Esophagus squamous epithelium (tissue), 5 donors: ENCODE data around the gene THOC1. TPM values are rescaled to one million over a fixed set of nuclear protein-coding genes. Genes with fewer than 3 reads are reported as not detected.
"Not testable (repeated sequence)": the region's sequence is repeated elsewhere in the genome, so short reads cannot be mapped to it uniquely, and the experiment has no call there.

ENCODE experiments used
- DNase-seq: peaks from one replicate; lab custom pipeline; 2025; lab: John Stamatoyannopoulos, UW
- H3K27ac ChIP-seq, 4 donors: fragments of 200-600 bp; sonication (generic); one replicate each; pipeline ENCODE4 v1.5.1; 2016 to 2019; ENCODE audit warnings: mild to moderate bottlenecking in 1 of 4
- H3K27me3 ChIP-seq, 4 donors: fragments of 200-600 bp; sonication (generic); 1 replicate in 3 of 4; 2 replicates in 1 of 4; pipeline versions ENCODE4 v1.5.1 to v1.6.0; 2017 to 2021; ENCODE audit warnings: antibody characterized with exemption in 1 of 4
- H3K36me3 ChIP-seq, 3 donors: fragments of 200-600 bp; sonication (generic); one replicate each; pipeline ENCODE4 v1.5.1; 2016 to 2019
- H3K4me1 ChIP-seq, 3 donors: fragments of 200-600 bp; sonication (generic); one replicate each; pipeline ENCODE4 v1.5.1; 2017 to 2019
- H3K4me3 ChIP-seq, 4 donors: fragments of 200-600 bp; sonication (generic); 1 replicate in 3 of 4; 2 replicates in 1 of 4; pipeline ENCODE4 v1.5.1; 2016 to 2019; ENCODE audit warnings: mild to moderate bottlenecking in 2 of 4, moderate library complexity in 1 of 4
- H3K9me3 ChIP-seq, 3 donors: fragments of 200-600 bp; sonication (generic); one replicate each; pipeline ENCODE4 v1.5.1; 2016 to 2019
- POLR2A ChIP-seq, 4 donors: fragments of 450-650 bp; IDR thresholded peaks; one replicate each; pipeline ENCODE4 v1.6.1; 2017; ENCODE audit warnings: antibody characterized with exemption in 4 of 4, mild to moderate bottlenecking in 4 of 4, moderate library complexity in 3 of 4
- WGBS, 2 donors: methylation state at CpG; one replicate each; pipeline ENCODE4 v1.1.5; 2018; 5-methylcytosine and 5-hydroxymethylcytosine counted together
- intact Hi-C: fragments of 100-400 bp; cut with DNase I; formaldehyde crosslinking; loops from one replicate; pipeline ENCODE4 v1.15.0; 2022
- total RNA-seq, 4 donors: library from RNA; depleted of rRNA; stranded (reverse); fragments of >200 nt; gene quantifications; one replicate each; pipeline ENCODE4 v1.1.0, GENCODE V29; 2016
- TF ChIP-seq, protein P1 (sequence below), 6 experiments: fragments of 450-650 bp in 4 of 6; fragments of 200-600 bp in 2 of 6; sonication (generic) in 2 of 6; IDR thresholded peaks; one replicate each; pipeline ENCODE4 v1.5.1; 2016 to 2019; ENCODE audit warnings: antibody characterized with exemption in 6 of 6, mild to moderate bottlenecking in 4 of 6, moderate library complexity in 4 of 6
- donor health status: DM: yes; HTN: yes; CAD: no.

THOC1 gene
- total RNA-seq, 4 donors from 2014 or later: 17.6 to 59.7 (median 30.1) TPM

DNA sequence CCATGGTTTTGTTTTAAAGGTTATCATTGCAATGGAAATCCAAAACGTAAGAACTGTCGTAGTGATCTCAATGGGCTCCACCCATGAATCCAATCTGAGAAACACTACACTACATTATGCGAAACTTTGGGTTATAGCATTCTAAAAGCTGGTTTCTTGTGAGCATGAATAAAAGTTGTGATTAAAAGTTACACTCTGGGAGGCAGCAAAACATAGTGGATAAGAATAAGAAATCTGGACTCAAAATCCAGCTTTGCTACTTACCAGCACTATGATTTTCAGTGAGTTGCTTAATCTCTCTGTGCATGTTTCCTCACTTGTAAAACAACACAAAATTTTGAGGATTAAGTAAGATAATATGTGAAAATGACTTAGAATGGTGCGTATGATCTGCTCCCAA lies 25.7 kb upstream of the THOC1 start:
- intact Hi-C loops: loop anchor here (10.0 kb wide), 1 partner anchor 161 kb away; no protein-coding TSS in a partner anchor
- H3K9me3 ChIP-seq: no peaks in the 10 kb centered on the region
- H3K36me3 ChIP-seq: no peaks in the 10 kb centered on the region
- H3K27ac ChIP-seq: no peak overlapping the region
- DNase-seq: no peak
- 79 to 85% methylated on average over 4 of the region's 4 CpGs for WGBS, 2 donors
- TF ChIP-seq POLR2A (IDR thresholded peaks at IDR 0.05): no peak
- TF ChIP-seq, protein P1, sequence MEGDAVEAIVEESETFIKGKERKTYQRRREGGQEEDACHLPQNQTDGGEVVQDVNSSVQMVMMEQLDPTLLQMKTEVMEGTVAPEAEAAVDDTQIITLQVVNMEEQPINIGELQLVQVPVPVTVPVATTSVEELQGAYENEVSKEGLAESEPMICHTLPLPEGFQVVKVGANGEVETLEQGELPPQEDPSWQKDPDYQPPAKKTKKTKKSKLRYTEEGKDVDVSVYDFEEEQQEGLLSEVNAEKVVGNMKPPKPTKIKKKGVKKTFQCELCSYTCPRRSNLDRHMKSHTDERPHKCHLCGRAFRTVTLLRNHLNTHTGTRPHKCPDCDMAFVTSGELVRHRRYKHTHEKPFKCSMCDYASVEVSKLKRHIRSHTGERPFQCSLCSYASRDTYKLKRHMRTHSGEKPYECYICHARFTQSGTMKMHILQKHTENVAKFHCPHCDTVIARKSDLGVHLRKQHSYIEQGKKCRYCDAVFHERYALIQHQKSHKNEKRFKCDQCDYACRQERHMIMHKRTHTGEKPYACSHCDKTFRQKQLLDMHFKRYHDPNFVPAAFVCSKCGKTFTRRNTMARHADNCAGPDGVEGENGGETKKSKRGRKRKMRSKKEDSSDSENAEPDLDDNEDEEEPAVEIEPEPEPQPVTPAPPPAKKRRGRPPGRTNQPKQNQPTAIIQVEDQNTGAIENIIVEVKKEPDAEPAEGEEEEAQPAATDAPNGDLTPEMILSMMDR (IDR thresholded peaks at IDR 0.05): no peak
- no peaks in the 10 kb centered on the region for H3K4me1 ChIP-seq
- no peak overlapping the region for H3K4me3 ChIP-seq
- H3K27me3 ChIP-seq: no peaks in the 10 kb centered on the region

DNA sequence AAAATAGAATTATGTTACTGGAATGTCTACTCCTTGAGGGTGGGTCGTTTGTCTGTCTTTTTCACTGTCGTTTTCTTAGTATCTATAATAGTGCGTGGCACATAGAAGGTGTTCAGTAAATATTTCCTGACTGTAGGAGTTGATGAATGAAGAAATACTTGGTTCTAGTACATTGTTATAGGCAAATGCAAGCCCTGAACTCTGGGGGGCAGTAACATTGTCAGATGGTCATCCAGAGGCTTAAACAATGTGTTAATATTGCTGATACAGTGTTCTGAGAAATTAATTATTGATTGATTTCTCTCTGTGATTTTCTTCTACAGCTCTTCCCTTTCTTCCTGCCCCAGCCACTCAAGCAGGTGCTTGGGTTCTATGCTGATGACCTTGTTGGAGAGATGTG lies 24.4 kb upstream of the THOC1 start:
- Histone ChIP-seq H3K27ac (no peak overlapping the region), H3K27me3 (no peaks in the 10 kb centered on the region), H3K4me3 (no peak overlapping the region), H3K36me3 (no peaks in the 10 kb centered on the region), H3K9me3 (no peaks in the 10 kb centered on the region), H3K4me1 (no peaks in the 10 kb centered on the region)
- no peak for DNase-seq
- WGBS, 2 donors: 57 to 58% methylated on average over 3 of the region's 3 CpGs
- TF ChIP-seq, protein P1 (IDR thresholded peaks at IDR 0.05): no peak
- no peak for TF ChIP-seq POLR2A (IDR thresholded peaks at IDR 0.05)
- intact Hi-C loops: loop anchor here (10.0 kb wide), 1 partner anchor 163 kb away; no protein-coding TSS in a partner anchor

DNA sequence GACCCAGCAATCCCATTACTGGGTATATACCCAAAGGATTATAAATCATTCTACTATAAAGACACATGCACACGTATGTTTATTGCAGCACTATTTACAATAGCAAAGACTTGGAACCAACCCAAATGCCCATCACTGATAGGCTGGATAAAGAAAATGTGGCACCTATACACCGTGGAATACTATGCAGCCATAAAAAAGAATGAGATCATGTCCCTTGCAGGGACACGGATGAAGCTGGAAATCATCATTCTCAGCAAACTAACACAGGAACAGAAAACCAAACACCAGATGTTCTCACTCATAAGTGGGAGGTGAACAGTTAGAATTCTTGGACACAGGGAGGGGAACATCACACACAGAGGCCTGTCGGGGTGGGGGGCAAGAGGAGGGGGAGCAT lies 22.1 kb upstream of the THOC1 start:
- not testable (repeated sequence) for H3K4me3 ChIP-seq, DNase-seq, H3K4me1 ChIP-seq, H3K27ac ChIP-seq, H3K9me3 ChIP-seq, H3K27me3 ChIP-seq, H3K36me3 ChIP-seq
- intact Hi-C loops: loop anchor here (10.0 kb wide), 2 partner anchors 165 to 325 kb away; no protein-coding TSS in a partner anchor
- 64 to 68% methylated on average over 3 to 4 of the region's 4 CpGs for WGBS, 2 donors

DNA sequence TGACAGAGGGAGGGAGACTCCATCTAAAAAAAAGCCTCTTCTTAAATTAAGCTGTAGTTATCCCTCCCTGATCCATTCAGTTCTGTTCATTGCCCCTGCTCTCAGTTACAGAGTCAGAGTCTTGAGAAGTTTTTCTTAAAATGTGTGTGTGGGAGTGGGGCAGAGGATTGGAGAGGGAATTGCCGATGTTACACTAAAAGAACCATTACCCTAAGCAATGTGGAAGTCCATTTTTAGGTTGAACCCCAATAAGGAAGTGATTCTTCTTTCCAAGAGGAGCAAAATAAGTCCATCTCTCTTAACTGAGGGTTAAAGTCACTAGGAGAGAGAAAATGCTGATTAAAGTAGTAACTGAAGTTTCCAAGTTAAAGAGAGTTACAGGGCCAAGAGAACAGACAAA lies 21.2 kb upstream of the THOC1 start:
- H3K9me3 ChIP-seq: no peaks in the 10 kb centered on the region
- no peak for TF ChIP-seq POLR2A (IDR thresholded peaks at IDR 0.05)
- TF ChIP-seq, protein P1 (IDR thresholded peaks at IDR 0.05): no peak
- H3K4me1 ChIP-seq: no peaks in the 10 kb centered on the region
- WGBS, 2 donors: 42 to 43% methylated on average over 1 of the region's 1 CpG
- no peak for DNase-seq
- no peak overlapping the region for H3K27ac ChIP-seq
- intact Hi-C loops: loop anchor here (10.0 kb wide), 1 partner anchor 326 kb away; no protein-coding TSS in a partner anchor
- H3K36me3 ChIP-seq: no peaks in the 10 kb centered on the region
- no peaks in the 10 kb centered on the region for H3K27me3 ChIP-seq
- H3K4me3 ChIP-seq: no peak overlapping the region

DNA sequence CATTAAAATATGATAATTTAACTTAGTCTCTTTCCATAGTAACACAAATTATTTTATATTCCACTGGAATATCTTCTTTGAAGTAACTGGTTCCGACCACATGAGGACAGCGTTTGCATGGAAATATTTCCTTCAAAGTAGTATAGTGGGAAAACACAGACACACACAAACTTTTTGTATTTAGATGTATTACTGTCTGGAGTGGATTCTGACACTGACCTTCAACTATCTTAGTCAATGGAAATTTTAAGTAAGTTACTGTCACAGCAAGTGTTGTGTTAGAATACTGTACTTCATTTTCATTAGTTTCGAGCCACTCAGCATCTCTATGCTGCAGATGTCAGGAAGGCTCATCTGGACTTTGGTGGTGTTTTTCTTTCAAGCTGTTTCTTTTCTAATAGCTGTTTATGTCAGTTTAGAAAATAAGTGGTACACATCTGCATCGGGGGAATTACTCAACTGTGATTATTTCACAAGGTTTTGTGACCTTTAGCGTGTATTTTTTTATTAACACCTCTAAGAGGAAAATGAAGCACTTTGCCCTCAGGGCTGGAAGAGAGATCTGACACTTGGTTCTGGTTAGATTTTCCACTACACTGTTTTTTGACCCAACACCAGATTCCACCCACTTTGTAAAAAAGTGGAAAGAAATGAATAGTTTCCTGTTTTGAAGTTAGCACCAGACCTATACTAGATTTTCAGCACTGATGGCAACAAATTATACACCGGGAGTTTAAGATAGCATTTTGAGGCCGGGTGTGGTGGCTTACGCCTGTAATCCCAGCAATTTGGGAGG lies 18.9 kb upstream of the THOC1 start:
- H3K9me3 ChIP-seq: no peaks in the 10 kb centered on the region
- H3K4me3 ChIP-seq: no peak overlapping the region
- H3K36me3 ChIP-seq: no peaks in the 10 kb centered on the region
- WGBS, 2 donors: 47 to 58% methylated on average over 7 to 8 of the region's 8 CpGs
- no peak overlapping the region for H3K27ac ChIP-seq
- no peak for DNase-seq
- H3K27me3 ChIP-seq: peaks cover 0 to 5% (median 0%) of the 10 kb centered on the region in 4 donors
- no peaks in the 10 kb centered on the region for H3K4me1 ChIP-seq
- intact Hi-C loops: loop anchor here (10.0 kb wide), 1 partner anchor 328 kb away; no protein-coding TSS in a partner anchor
- TF ChIP-seq, protein P1 (IDR thresholded peaks at IDR 0.05): peak in 4 of 6 experiments; percentile 22 to 54 (median 40)
- TF ChIP-seq POLR2A (IDR thresholded peaks at IDR 0.05): no peak
